Stimulated activated CD4-positive, alpha-beta T cell treated with anti-CD3 and anti-CD28 coated beads, Interleukin-15, amount 100 ng/mL, for 1 hour (primary cell): Measurements from ENCODE around the gene BCAP31.
"Not testable (repeated sequence)": the region's sequence is repeated elsewhere in the genome, so short reads cannot be mapped to it uniquely, and the experiment has no call there.

Experiments
- DNase-seq, 2 donors: peaks; one replicate each; pipeline ENCODE4 v3.0.0-alpha.2; 2020; ENCODE audit warnings: low read depth in 1 of 2, low spot score in 1 of 2

The BCAP31 gene

GRCh38 chrX:153763298-153763932 is 39.2 kb upstream of the BCAP31 start:
- DNase-seq, result no peak

- no peak for DNase-seq
Observed at GRCh38 chrX:153762626-153763173, 38.5 kb upstream of the BCAP31 start.

- DNase-seq, result no peak
Observed at GRCh38 chrX:153761863-153762262, 37.7 kb upstream of the BCAP31 start.

GRCh38 chrX:153755136-153755535 is 30.9 kb upstream of the BCAP31 start:
- no peak for DNase-seq

- DNase-seq, result no peak
Observed at GRCh38 chrX:153750127-153750774, 26.1 kb upstream of the BCAP31 start.

GRCh38 chrX:153749017-153749416 is 24.8 kb upstream of the BCAP31 start:
- not testable (repeated sequence) for DNase-seq

GRCh38 chrX:153746991-153747390 is 22.8 kb upstream of the BCAP31 start:
- not testable (repeated sequence) for DNase-seq

GRCh38 chrX:153746359-153746758 is 22.2 kb upstream of the BCAP31 start:
- DNase-seq, result no peak

GRCh38 chrX:153745067-153745433 is 20.9 kb upstream of the BCAP31 start:
- DNase-seq, result not testable (repeated sequence)

GRCh38 chrX:153744210-153745066 is 20.3 kb upstream of the BCAP31 start:
- DNase-seq, result no peak

- not testable (repeated sequence) for DNase-seq
Observed at GRCh38 chrX:153743468-153744209, 19.5 kb upstream of the BCAP31 start.

- DNase-seq, result not testable (repeated sequence)
Observed at GRCh38 chrX:153742796-153743467, 18.7 kb upstream of the BCAP31 start.

- DNase-seq, result not testable (repeated sequence)
Observed at GRCh38 chrX:153742111-153742510, 17.9 kb upstream of the BCAP31 start.

GRCh38 chrX:153741446-153741845 is 17.3 kb upstream of the BCAP31 start:
- DNase-seq, result no peak

GRCh38 chrX:153740631-153741222 is 16.5 kb upstream of the BCAP31 start:
- DNase-seq, result no peak

GRCh38 chrX:153739754-153740486 is 15.7 kb upstream of the BCAP31 start:
- no peak for DNase-seq

GRCh38 chrX:153738056-153738605 is 13.9 kb upstream of the BCAP31 start:
- DNase-seq, result no peak

GRCh38 chrX:153736871-153737441 is 12.8 kb upstream of the BCAP31 start:
- DNase-seq, result no peak
